Fibroblast of lung (primary cell): ENCODE results near the gene ANXA2. TPM values are rescaled to one million over a fixed set of nuclear protein-coding genes. Genes with fewer than 3 reads are reported as not detected.

Source experiments
- DNase-seq, 2 donors: peaks; one replicate each; pipeline versions ENCODE4 v3.0.0 to v3.0.0-alpha.2; 2010; ENCODE audit warnings: low read depth in 2 of 2
- H2AFZ ChIP-seq: 2 replicates; pipeline ENCODE4 v1.5.1; 2012; ENCODE audit warnings: low read length, control low read depth, inconsistent platforms
- H3K27ac ChIP-seq: 2 replicates; pipeline ENCODE4 v1.5.1; 2011; ENCODE audit warnings: low read length, control low read depth; ENCODE audit not compliant: insufficient read depth
- H3K27me3 ChIP-seq: 2 replicates; pipeline ENCODE4 v1.5.1; 2011; ENCODE audit warnings: mild to moderate bottlenecking, low read length; ENCODE audit not compliant: control insufficient read depth, insufficient read depth
- H3K36me3 ChIP-seq: 2 replicates; pipeline ENCODE4 v1.5.1; 2011; ENCODE audit warnings: low read length; ENCODE audit not compliant: control insufficient read depth, insufficient read depth
- H3K4me1 ChIP-seq: 2 replicates; pipeline ENCODE4 v1.5.1; 2011; ENCODE audit warnings: low read length; ENCODE audit not compliant: control insufficient read depth, insufficient read depth; ENCODE audit errors: extremely low read depth
- H3K4me2 ChIP-seq: 2 replicates; pipeline ENCODE4 v1.5.1; 2011; ENCODE audit warnings: low read length, control low read depth; ENCODE audit not compliant: insufficient read depth; ENCODE audit errors: extremely low read depth
- H3K4me3 ChIP-seq, 4 experiments: fragments of 200-600 bp in 1 of 4; sonication (generic) in 1 of 4; replicated peaks in 1 of 4; 2 replicates each; pipeline ENCODE4 v1.5.1; 2011 to 2016; ENCODE audit warnings: low read length in 4 of 4, low read depth in 3 of 4, mild to moderate bottlenecking in 3 of 4, control low read depth in 2 of 4, inconsistent platforms in 1 of 4, mixed read lengths in 1 of 4; ENCODE audit not compliant: insufficient read depth in 1 of 4; ENCODE audit errors: control extremely low read depth in 1 of 4
- H3K79me2 ChIP-seq: 2 replicates; pipeline ENCODE4 v1.5.1; 2012; ENCODE audit warnings: mild to moderate bottlenecking, low read length, inconsistent platforms; ENCODE audit not compliant: control insufficient read depth, insufficient read depth
- H3K9ac ChIP-seq: 2 replicates; pipeline ENCODE4 v1.5.1; 2011; ENCODE audit warnings: mild to moderate bottlenecking, low read length, control low read depth; ENCODE audit not compliant: insufficient read depth
- H3K9me3 ChIP-seq: 2 replicates; pipeline ENCODE4 v1.5.1; 2012; ENCODE audit warnings: low read depth, low read length; ENCODE audit not compliant: control insufficient read depth, insufficient read depth
- H4K20me1 ChIP-seq: 2 replicates; pipeline ENCODE4 v1.5.1; 2011; ENCODE audit warnings: low read length; ENCODE audit not compliant: control insufficient read depth, insufficient read depth; ENCODE audit errors: extremely low read depth
- EZH2 ChIP-seq: IDR thresholded peaks from 2 replicates; pipeline ENCODE4 v1.5.1; 2012; ENCODE audit warnings: low read length, control low read depth, mild to moderate bottlenecking; ENCODE audit errors: missing control alignments
- polyA plus RNA-seq, 2 donors: library from polyadenylated mRNA; depleted of rRNA in 1 of 2; stranded (reverse) in 1 of 2; unstranded in 1 of 2; fragments of >200 nt; gene quantifications; 2 replicates each; pipeline ENCODE4 v1.2.1, GENCODE V29; 2011 to 2012; ENCODE audit warnings: missing spikeins in 1 of 2
- total RNA-seq: library from RNA; depleted of rRNA; stranded (reverse); fragments of >200 nt; gene quantifications from 2 replicates; pipeline ENCODE4 v1.2.1, GENCODE V29; 2014
- TF ChIP-seq, protein P1 (sequence below), 2 donors: IDR thresholded peaks in 1 of 2; conservative IDR thresholded peaks in 1 of 2; 1 replicate in 1 of 2; 2 replicates in 1 of 2; pipeline ENCODE4 v1.5.1; 2011 to 2012; ENCODE audit warnings: low read length in 2 of 2, control low read depth in 1 of 2, inconsistent platforms in 1 of 2, low read depth in 1 of 2, mild to moderate bottlenecking in 1 of 2

ANXA2 gene
- total and polyA plus RNA-seq, 2 donors (not counting 1 experiment from before 2014, with no cell fraction given): 2,754 to 4,872 TPM

DNA sequence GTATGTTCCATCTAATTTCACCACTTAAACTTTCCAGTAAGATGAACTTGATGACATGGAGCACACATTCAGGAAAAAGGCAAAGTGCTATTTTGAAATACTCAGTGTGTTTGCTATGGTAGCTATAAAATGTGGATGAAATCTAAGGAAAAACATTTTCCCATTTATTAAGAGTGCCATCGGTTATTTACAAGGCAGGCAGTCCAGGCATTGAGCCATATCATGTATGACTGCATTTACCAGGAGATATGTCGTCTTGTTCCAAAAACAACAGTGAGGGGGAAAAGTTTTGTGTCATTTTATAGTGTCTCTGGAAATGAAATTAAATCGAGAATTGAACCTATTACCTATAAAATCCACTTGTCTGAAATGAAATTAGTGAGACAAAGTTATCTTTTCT is 13.7 kb downstream of the ANXA2 start:
- peaks cover 94% of the 10 kb centered on the region for H3K79me2 ChIP-seq
- peaks cover 21% of the 10 kb centered on the region for H3K36me3 ChIP-seq
- no peak for TF ChIP-seq EZH2
- TF ChIP-seq, protein P1, sequence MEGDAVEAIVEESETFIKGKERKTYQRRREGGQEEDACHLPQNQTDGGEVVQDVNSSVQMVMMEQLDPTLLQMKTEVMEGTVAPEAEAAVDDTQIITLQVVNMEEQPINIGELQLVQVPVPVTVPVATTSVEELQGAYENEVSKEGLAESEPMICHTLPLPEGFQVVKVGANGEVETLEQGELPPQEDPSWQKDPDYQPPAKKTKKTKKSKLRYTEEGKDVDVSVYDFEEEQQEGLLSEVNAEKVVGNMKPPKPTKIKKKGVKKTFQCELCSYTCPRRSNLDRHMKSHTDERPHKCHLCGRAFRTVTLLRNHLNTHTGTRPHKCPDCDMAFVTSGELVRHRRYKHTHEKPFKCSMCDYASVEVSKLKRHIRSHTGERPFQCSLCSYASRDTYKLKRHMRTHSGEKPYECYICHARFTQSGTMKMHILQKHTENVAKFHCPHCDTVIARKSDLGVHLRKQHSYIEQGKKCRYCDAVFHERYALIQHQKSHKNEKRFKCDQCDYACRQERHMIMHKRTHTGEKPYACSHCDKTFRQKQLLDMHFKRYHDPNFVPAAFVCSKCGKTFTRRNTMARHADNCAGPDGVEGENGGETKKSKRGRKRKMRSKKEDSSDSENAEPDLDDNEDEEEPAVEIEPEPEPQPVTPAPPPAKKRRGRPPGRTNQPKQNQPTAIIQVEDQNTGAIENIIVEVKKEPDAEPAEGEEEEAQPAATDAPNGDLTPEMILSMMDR (conservative IDR thresholded peaks at IDR 0.05 in 1 of 2, IDR thresholded peaks at IDR 0.05 in 1 of 2; ENCODE audit: low read depth in 1 of 2, low read length in 2 of 2): no peak
- DNase-seq: peak; percentile 67 to 77
- H3K4me1 ChIP-seq: peaks cover 23% of the 10 kb centered on the region
- H2AFZ ChIP-seq: no peak overlapping the region
- no peak overlapping the region for H3K9ac ChIP-seq
- no peak overlapping the region for H3K4me3 ChIP-seq
- H3K9me3 ChIP-seq: no peaks in the 10 kb centered on the region
- H4K20me1 ChIP-seq: peaks cover 21% of the 10 kb centered on the region
- H3K27ac ChIP-seq: peak overlapping the region; percentile 23
- peak overlapping the region; percentile 29 for H3K4me2 ChIP-seq
- no peaks in the 10 kb centered on the region for H3K27me3 ChIP-seq

DNA sequence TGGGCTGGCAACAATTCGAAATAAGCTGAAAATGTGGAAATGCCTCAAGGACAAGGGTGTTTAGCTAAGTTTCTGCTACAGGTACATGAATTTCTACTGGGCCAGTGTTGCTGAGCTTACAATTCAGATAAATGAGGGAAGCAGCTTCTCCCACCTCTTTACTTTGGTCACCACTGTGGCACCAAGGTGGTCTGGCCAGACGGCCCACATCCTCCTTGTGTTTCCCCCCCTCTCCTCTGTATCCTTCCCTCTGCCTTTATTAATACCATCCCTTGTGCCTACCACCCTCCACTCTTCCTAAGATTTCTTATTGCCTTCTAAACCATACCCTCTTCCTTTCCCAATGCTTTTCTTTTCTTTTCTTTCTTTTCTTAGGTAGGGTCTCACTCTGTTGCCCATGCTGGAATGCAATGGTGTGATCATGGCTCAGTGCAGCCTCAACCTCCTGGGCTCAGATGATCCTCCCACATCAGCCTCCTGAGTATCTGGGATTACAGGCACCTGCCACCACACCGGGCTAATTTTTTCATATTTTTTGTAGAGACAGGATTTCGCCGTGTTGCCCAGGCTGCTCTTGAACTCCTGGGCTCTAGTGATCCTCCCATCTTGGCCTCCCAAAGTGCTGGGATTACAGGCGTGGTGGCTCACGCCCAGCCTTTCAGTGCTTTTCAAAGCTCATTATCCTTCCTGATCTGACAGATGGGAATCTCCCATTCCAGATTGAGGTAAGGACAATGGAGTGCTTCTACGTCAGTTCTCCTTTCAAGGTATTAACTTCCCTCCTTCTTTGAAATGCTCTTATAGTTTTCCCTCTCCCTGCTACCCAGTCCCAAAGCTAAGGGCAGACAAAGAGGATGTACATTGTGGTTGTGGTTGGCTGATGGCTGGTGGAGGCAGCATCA is 14.8 kb downstream of the ANXA2 start:
- Histone ChIP-seq H3K9me3 (no peaks in the 10 kb centered on the region), H3K79me2 (peaks cover 92% of the 10 kb centered on the region), H4K20me1 (peaks cover 19% of the 10 kb centered on the region), H3K4me1 (peaks cover 23% of the 10 kb centered on the region), H3K27me3 (no peaks in the 10 kb centered on the region), H3K27ac (peak overlapping the region; percentile 49), H3K36me3 (peaks cover 21% of the 10 kb centered on the region), H3K4me2 (no peak overlapping the region), H3K9ac (no peak overlapping the region), H2AFZ (no peak overlapping the region), H3K4me3 (no peak overlapping the region)
- DNase-seq: no peak
- TF ChIP-seq, protein P1 (conservative IDR thresholded peaks at IDR 0.05 in 1 of 2, IDR thresholded peaks at IDR 0.05 in 1 of 2; ENCODE audit: low read depth in 1 of 2, low read length in 2 of 2): no peak
- no peak for TF ChIP-seq EZH2

DNA sequence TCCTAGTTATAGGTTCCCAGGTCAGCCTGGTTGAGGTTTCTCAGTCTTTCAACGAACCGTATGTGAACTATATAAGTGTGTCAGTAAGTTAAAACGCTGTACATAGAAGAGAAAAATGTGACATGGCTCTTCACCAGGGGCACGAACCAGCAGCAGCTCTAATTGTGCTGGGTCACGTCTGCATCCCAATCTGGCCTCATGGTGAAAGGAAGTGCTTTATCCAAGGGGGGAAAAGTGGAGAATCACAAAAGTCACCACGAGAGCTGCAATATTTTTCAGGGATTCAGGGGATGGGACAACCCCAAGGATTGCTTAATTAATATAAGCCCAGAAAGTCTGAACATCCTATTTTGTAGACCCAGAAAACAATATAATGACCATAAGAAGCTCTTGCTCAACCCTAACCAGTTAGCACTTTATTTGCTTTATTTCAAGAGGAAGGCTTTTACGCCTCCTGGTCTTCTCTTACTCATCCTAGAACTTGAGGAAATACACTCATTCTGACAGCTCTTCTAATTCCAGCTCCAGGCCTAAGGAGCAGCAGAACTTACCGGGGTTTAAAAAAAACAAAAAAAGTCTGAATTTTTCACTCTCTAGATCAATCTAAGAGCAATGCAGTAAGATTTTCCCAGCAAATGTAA is 16.5 kb downstream of the ANXA2 start:
- H3K36me3 ChIP-seq: peaks cover 28% of the 10 kb centered on the region
- H3K4me1 ChIP-seq: peaks cover 31% of the 10 kb centered on the region
- DNase-seq: peak in 1 of 2 donors; percentile 76
- peak overlapping the region; percentile 22 for H3K27ac ChIP-seq
- no peak overlapping the region for H3K9ac ChIP-seq
- H3K4me2 ChIP-seq: no peak overlapping the region
- no peak for TF ChIP-seq EZH2
- TF ChIP-seq, protein P1 (conservative IDR thresholded peaks at IDR 0.05 in 1 of 2, IDR thresholded peaks at IDR 0.05 in 1 of 2; ENCODE audit: low read depth in 1 of 2, low read length in 2 of 2): no peak
- H2AFZ ChIP-seq: no peak overlapping the region
- no peaks in the 10 kb centered on the region for H3K9me3 ChIP-seq
- peaks cover 92% of the 10 kb centered on the region for H3K79me2 ChIP-seq
- no peak overlapping the region for H3K4me3 ChIP-seq
- H3K27me3 ChIP-seq: no peaks in the 10 kb centered on the region
- H4K20me1 ChIP-seq: peaks cover 20% of the 10 kb centered on the region
